ENCODE results near the gene NDST1.

GRCh38 chr5:150548123-150548522 is 40.2 kb downstream of the NDST1 start:
- TF ChIP-seq SUZ12 (IDR thresholded peaks at IDR 0.05): no peak
- TF ChIP-seq FOXK2 (IDR thresholded peaks at IDR 0.05): no peak
- TF ChIP-seq NFRKB (IDR thresholded peaks at IDR 0.05): no peak
- no peak for TF ChIP-seq L3MBTL2 (conservative IDR thresholded peaks at IDR 0.05)
- no peak for TF ChIP-seq TARDBP (IDR thresholded peaks at IDR 0.05)
- TF ChIP-seq BHLHE40 (IDR thresholded peaks at IDR 0.05; ENCODE audit: borderline replicate concordance): no peak
- no peak for TF ChIP-seq ELF4 (IDR thresholded peaks at IDR 0.05)
- TF ChIP-seq SP1 (IDR thresholded peaks at IDR 0.05): no peak

Measured in HEK293T (cell line).